GM12878 (cell line): ENCODE measurements around the gene PPP2R3B.

Experiments used
- CTCF ChIP-seq, 3 experiments: IDR thresholded peaks in 2 of 3; conservative IDR thresholded peaks in 1 of 3; 2 replicates each; pipeline ENCODE4 v1.5.1; 2011; ENCODE audit warnings: low read depth in 3 of 3, low read length in 3 of 3, mild to moderate bottlenecking in 3 of 3, control low read depth in 2 of 3, moderate library complexity in 2 of 3, inconsistent platforms in 1 of 3, mixed read lengths in 1 of 3; ENCODE audit not compliant: control insufficient read depth in 2 of 3, insufficient read depth in 1 of 3; ENCODE audit errors: extremely low read depth in 1 of 3
- GABPA ChIP-seq: IDR thresholded peaks from 2 replicates; pipeline ENCODE4 v1.6.1; 2014; ENCODE audit warnings: antibody characterized with exemption, low read depth, mild to moderate bottlenecking, inconsistent platforms
- MTA2 ChIP-seq: fragments of 450-650 bp; IDR thresholded peaks from 2 replicates; pipeline ENCODE4 v1.6.1; 2016; ENCODE audit warnings: low read depth, mild to moderate bottlenecking, moderate library complexity
- NR2C2 ChIP-seq: IDR thresholded peaks from 2 replicates; pipeline ENCODE4 v1.6.1; 2011; ENCODE audit warnings: borderline replicate concordance, low read depth; ENCODE audit not compliant: control insufficient read depth, insufficient read length
- SP1 ChIP-seq: IDR thresholded peaks from one replicate; pipeline ENCODE4 v1.6.1; 2011; ENCODE audit warnings: low read depth, low read length
- USF1 ChIP-seq: IDR thresholded peaks from 2 replicates; pipeline ENCODE4 v1.6.1; 2011; ENCODE audit warnings: borderline replicate concordance, low read depth, mild to moderate bottlenecking, moderate library complexity, mixed read lengths, low read length; ENCODE audit not compliant: insufficient read depth; ENCODE audit errors: extremely low read length
- ZBTB40 ChIP-seq: fragments of 450-650 bp; IDR thresholded peaks from 2 replicates; pipeline ENCODE4 v1.6.1; 2016; ENCODE audit warnings: mild to moderate bottlenecking, moderate library complexity, borderline replicate concordance

GRCh38 chrX:410296-410695, 23.6 kb upstream of the PPP2R3B start:
- TF ChIP-seq USF1 (no peak), CTCF (IDR thresholded peaks at IDR 0.05 in 2 of 3, conservative IDR thresholded peaks at IDR 0.05 in 1 of 3; ENCODE audit: control insufficient read depth in 2 of 3, extremely low read depth in 1 of 3, insufficient read depth in 1 of 3, low read depth in 3 of 3, low read length in 3 of 3) (no peak), MTA2 (no peak), GABPA (no peak), SP1 (no peak), ZBTB40 (no peak), NR2C2 (no peak)
